Measurements from ENCODE around the gene MSH5.

Gene MSH5

GRCh38 chr6:31811645-31812044 lies 71.8 kb downstream of the MSH5 start:
- no peak for DNase-seq (ENCODE audit: insufficient read length, low spot score)
- no peak for FAIRE-seq
- TF ChIP-seq, protein P1, sequence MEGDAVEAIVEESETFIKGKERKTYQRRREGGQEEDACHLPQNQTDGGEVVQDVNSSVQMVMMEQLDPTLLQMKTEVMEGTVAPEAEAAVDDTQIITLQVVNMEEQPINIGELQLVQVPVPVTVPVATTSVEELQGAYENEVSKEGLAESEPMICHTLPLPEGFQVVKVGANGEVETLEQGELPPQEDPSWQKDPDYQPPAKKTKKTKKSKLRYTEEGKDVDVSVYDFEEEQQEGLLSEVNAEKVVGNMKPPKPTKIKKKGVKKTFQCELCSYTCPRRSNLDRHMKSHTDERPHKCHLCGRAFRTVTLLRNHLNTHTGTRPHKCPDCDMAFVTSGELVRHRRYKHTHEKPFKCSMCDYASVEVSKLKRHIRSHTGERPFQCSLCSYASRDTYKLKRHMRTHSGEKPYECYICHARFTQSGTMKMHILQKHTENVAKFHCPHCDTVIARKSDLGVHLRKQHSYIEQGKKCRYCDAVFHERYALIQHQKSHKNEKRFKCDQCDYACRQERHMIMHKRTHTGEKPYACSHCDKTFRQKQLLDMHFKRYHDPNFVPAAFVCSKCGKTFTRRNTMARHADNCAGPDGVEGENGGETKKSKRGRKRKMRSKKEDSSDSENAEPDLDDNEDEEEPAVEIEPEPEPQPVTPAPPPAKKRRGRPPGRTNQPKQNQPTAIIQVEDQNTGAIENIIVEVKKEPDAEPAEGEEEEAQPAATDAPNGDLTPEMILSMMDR (IDR thresholded peaks at IDR 0.05; ENCODE audit: insufficient read depth, missing control alignments): no peak
